GM12872 (cell line): ENCODE measurements around the gene PHACTR4.

Source experiments
- CTCF ChIP-seq: IDR thresholded peaks from 3 replicates; pipeline ENCODE4 v1.5.1; 2011; ENCODE audit warnings: low read depth, mild to moderate bottlenecking, low read length, moderate library complexity; ENCODE audit not compliant: insufficient read depth

The PHACTR4 gene

GRCh38 chr1:28380394-28380793 lies 10.9 kb downstream of the PHACTR4 start:
- TF ChIP-seq CTCF: no peak

GRCh38 chr1:28392027-28392652 lies 22.6 kb downstream of the PHACTR4 start:
- no peak for TF ChIP-seq CTCF

- TF ChIP-seq CTCF: no peak
These were observed 24.6 kb downstream of the PHACTR4 start for GRCh38 chr1:28394136-28394535.

GRCh38 chr1:28395181-28395580 lies 25.6 kb downstream of the PHACTR4 start:
- no peak for TF ChIP-seq CTCF

- no peak for TF ChIP-seq CTCF
These were observed 32.2 kb downstream of the PHACTR4 start for GRCh38 chr1:28401760-28402159.

GRCh38 chr1:28409090-28409489 lies 39.5 kb downstream of the PHACTR4 start:
- no peak for TF ChIP-seq CTCF

GRCh38 chr1:28411656-28412055 lies 42.1 kb downstream of the PHACTR4 start:
- TF ChIP-seq CTCF: no peak
